Islet of Langerhans (tissue), 1 donor: ENCODE data around the gene C21orf58.

Experiments used
- FAIRE-seq: peaks from one replicate; lab custom pipeline; 2011; peaks lifted over from hg19 to GRCh38; lab: Jason Lieb, UNC

C21orf58 gene

DNA sequence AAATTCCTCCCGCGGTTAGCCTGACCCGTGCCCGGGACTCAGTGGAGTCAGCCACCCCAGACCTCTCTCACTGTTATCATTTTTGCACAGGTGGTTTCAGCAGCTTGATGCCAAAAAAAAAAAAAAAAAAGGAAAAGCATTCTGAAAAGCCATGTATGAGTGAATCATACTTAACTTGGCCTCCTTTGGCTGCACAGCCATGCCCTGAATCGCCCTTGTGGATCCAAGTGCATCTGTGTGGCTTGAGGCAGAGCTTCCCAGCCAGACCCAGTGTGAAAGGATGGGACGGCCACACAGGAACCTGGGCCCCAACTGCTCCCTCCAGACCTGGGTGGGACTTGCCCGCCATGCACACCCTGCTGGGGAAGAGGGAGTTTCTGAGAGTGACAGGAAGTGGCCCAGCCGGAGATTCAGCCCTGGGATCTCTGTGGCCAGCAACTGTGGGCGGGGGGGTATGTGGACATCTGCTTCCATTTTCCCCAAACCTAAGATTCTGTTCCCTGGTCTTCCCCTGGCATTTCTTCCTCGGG, 29.0 kb downstream of the C21orf58 start:
- no peak for FAIRE-seq

- FAIRE-seq, result no peak
These were observed 32.1 kb downstream of the C21orf58 start for GRCh38 chr21:46291561-46291960.

DNA sequence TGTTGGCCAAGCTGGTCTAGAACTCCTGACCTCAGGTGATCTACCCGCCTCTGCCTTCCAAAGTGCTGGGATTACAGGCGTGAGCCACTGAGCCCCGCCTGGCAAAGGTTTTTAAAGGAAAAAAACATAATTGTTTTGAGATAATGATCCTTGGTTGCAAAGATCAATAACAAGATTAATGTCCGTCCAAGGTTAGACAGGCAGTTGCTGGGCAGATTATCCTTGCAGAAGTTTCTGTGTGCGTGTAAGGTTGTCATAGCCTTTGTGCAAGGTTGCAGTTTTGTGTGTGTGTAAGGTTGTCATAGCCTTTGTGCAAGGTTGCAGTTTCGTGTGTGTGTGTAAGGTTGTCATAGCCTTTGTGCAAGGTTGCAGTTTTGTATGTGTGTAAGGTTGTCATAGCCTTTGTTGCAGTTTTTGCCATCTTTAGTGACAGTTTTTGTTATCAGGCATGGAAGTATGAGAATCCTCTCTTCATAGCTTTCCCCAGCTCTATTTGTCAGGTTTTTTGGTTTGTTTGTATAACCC, 34.0 kb downstream of the C21orf58 start:
- no peak for FAIRE-seq

DNA sequence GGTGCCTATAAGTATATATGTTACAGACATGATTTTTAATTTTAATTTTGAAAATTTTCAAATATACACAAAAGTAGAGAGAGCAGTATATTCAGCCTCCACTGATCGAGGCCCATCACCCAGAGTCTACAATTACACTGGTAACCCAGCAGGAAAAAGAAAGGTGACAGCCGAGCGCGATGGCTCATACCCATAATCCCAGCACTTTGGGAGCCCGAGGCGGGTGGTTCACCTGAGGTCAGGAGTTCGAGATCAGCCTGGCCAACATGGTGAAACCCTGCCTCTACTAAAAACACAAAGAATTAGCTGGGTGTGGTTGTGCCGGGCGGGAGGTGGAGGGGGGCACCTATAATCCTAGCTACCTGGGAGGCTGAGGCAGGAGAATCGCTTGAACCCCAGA, 36.1 kb downstream of the C21orf58 start:
- FAIRE-seq, result no peak

DNA sequence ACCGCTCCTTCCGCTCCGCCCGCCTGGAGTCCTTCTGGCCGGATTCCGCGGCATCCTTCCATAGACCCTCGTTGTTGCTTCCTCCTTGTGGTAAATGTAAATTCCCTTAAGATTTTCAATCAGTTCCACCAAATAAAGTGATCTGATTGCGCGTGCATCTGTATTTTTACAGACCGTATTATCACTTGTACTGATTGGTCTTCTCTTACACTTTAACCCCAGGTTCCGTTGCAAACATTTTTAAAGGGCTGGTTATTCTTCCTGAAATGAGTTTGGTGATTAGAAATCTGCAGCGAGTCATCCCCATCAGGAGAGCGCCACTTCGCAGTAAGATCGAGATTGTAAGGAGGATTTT, 37.0 kb downstream of the C21orf58 start:
- FAIRE-seq, result no peak

GRCh38 chr21:46285761-46286647, 37.7 kb downstream of the C21orf58 start, which contains the start of gene YBEY:
TSS of gene YBEY (plus strand) at chr21:46286342. CDS start at chr21:46286914, 572 bp downstream.
- FAIRE-seq, result no peak

DNA sequence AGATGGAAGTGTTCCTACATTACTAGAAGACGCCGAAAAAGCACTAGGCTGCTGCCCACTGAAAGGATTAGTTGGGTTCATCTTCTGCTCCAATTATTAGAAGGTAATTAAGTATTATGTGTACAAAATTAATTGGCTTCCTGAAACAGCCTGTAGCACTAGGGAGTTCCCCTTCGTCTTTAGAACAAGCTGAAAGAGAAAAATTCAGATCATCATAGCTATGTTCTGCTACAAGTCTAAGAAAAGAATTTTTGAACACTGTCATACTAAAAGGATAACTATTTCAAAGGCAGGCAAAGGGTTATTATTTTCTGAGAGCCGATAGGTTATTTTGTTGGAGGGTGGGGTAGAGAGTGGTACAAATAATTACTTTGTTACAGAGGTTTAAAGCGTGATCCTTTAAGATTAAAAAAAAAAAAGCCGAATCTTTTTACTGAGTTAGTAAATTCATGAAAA, 38.4 kb downstream of the C21orf58 start, which contains the start of gene MCM3AP:
TSS of gene MCM3AP (minus strand) at position 406 of the 456 bp plus-strand sequence. CDS start at position 81, 325 bp downstream.
- no peak for FAIRE-seq

GRCh38 chr21:46284733-46285132, 38.9 kb downstream of the C21orf58 start:
- FAIRE-seq, result no peak

- no peak for FAIRE-seq
These were observed 39.5 kb downstream of the C21orf58 start for GRCh38 chr21:46284077-46284644.

- no peak for FAIRE-seq
These were observed 48.8 kb downstream of the C21orf58 start for GRCh38 chr21:46274797-46275390.

DNA sequence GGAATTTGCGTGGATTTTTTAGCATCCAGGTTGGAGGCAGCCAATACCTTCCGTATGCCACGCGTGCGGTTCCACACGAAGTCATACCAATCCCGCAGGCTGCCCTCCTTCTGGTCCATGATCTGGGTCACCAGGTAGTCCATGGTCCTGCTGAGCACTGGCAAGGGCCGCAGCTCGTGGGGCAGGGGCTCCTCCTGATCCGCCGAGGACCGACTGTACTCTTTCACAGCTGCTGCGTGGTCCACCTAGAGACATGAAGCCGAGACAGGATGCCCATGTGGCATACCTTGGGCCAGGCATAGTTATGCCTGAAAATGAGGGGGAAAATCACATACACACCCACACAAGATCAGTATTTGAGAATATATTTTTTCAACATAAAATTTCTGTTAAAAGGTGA, 50.3 kb downstream of the C21orf58 start:
- FAIRE-seq, result no peak

DNA sequence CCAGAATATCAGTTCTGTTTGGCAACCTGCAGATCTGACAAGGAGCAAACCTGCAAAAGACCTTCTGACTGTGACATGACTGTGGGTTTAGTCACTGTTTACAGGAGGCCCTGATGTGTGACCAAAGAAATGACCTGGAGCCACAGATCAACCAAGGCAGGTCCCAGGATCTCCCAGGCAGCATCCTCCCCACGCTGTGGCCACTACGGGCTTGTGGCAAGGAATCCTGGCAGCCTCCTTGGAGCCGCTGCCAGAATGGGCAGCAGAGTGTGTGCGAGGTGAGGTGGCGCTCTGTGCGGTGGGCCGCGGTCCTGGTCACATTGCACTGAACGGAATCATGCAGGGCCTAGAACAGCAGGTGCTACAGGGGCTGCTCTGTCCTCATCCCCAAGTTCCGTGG, 54.2 kb downstream of the C21orf58 start:
- FAIRE-seq, result no peak

DNA sequence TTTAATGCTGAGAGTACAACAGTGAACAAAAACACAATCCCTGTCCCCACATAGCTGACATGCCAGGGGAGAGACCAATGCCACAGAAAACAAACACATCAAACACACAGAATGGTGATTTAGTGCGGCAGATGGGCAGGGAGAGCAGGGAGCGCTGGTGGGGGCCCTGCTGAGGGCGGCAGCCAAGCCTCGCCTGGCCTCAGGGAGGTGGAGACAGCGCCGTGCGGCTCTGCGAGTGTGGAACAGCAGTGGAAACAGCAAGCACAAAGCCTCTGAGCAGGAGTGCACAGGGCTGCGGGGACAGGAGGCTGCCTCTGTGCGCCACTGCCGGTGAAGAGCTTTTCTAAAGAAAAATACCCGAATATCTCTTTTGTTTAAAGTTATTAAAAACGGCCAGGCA, 55.3 kb downstream of the C21orf58 start:
- FAIRE-seq, result no peak

DNA sequence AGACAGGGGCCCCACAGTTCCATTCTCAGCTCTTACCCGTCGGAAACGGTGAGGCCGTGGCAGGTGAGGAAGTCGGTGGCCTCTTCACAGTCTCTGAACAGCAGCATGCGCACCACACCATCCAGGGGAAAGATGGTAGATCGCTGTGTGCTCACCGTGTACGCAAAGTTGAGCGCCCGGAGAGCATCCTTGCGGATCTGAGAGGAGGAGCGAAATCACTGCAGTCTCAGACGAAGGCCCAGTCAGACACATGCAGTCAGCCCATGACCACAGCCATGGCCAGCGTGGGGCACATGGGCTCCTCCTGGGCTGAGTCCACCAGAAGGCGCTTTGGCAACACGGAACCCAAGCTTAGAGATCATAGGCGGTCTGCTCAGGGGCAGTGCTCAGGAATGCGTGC, 56.7 kb downstream of the C21orf58 start:
- no peak for FAIRE-seq

- no peak for FAIRE-seq
These were observed 57.7 kb downstream of the C21orf58 start for GRCh38 chr21:46265736-46266525.

GRCh38 chr21:46264690-46265144, 59.0 kb downstream of the C21orf58 start:
- FAIRE-seq, result no peak

- no peak for FAIRE-seq
These were observed 59.5 kb downstream of the C21orf58 start for GRCh38 chr21:46264046-46264689.

DNA sequence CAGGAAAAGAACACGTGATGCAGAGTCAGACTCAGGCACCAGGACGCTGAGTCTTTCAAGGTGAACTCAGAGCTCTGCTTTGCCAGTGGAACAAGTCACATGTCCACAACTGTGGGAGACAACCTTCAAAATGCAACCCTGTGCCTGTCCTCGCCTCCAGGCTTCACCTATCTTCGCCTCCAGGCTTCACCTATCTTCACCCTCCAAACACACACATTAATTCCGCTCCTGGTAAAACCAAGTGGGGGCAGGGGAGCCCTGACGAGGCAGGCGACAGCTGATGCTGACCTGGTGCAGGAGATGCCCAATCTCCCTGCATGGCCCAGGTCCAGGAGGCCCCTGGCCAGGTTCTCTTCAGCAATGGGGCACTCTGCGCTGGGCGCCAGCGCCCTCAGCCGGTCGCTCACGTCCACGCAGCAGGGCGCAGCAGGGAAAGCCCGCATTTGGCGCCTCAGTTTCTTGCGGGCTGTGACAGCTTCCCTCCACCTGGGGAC, 67.1 kb downstream of the C21orf58 start:
- no peak for FAIRE-seq

- FAIRE-seq, result no peak
These were observed 67.8 kb downstream of the C21orf58 start for GRCh38 chr21:46255758-46256337.

GRCh38 chr21:46255166-46255565, 68.5 kb downstream of the C21orf58 start:
- FAIRE-seq, result no peak
